ENCODE data around the gene THAP3. TPM values are rescaled to one million over a fixed set of nuclear protein-coding genes. Genes with fewer than 3 reads are reported as not detected.

Gene THAP3
- total RNA-seq (2014; rRNA removed; shearing (Covaris generic)), result 35.5 and 36.5 TPM in 2 replicates

GRCh38 chr1:6624710-6625583 is at the start of gene THAP3:
Gene THAP3, plus strand, starts transcription at chr1:6624868. Its CDS starts 351 bp downstream, at chr1:6625219.
- H3K9me3 ChIP-seq (replicated peaks), result no peaks in the 10 kb centered on the region
- no peaks in the 10 kb centered on the region for H3K27me3 ChIP-seq
- peak; percentile 93 to 95 for DNase-seq
- H3K27ac ChIP-seq, result peak within 1 kb of the TSS; percentile 65
- peaks cover 57% of the 10 kb centered on the region for H3K36me3 ChIP-seq
- H3K4me3 ChIP-seq, result peak within 1 kb of the TSS; percentile 76
- H3K4me1 ChIP-seq, result peaks cover 28% of the 10 kb centered on the region

- peaks cover 22% of the 10 kb centered on the region for H3K4me1 ChIP-seq
- H3K27me3 ChIP-seq, result no peaks in the 10 kb centered on the region
- H3K36me3 ChIP-seq, result no peaks in the 10 kb centered on the region
- no peak overlapping the region for H3K4me3 ChIP-seq
- no peak overlapping the region for H3K27ac ChIP-seq
- DNase-seq, result no peak
- H3K9me3 ChIP-seq (replicated peaks), result no peaks in the 10 kb centered on the region
Measured at GRCh38 chr1:6577831-6578525, 46.7 kb upstream of the THAP3 start.

- Histone ChIP-seq H3K27ac (no peak overlapping the region), H3K4me3 (peak overlapping the region; percentile 70)
Measured at GRCh38 chr1:6578624-6579373, 45.9 kb upstream of the THAP3 start.

GRCh38 chr1:6579374-6580118 is 45.1 kb upstream of the THAP3 start, which contains the start of gene ZBTB48:
Gene ZBTB48, plus strand, starts transcription at chr1:6579994. Its CDS starts 616 bp downstream, at chr1:6580610.
- peak within 1 kb of the TSS; percentile 70 for H3K4me3 ChIP-seq
- H3K36me3 ChIP-seq, result no peaks in the 10 kb centered on the region
- H3K9me3 ChIP-seq (replicated peaks), result no peaks in the 10 kb centered on the region
- peak; percentile 99 for DNase-seq
- no peak within 1 kb of the TSS; the same call in 1 of the 2 replicates for H3K27ac ChIP-seq
- H3K27me3 ChIP-seq, result no peaks in the 10 kb centered on the region
- peaks cover 14% of the 10 kb centered on the region for H3K4me1 ChIP-seq

More at GRCh38 chr1:6578624-6579373, 45.9 kb upstream of the THAP3 start:
- no peaks in the 10 kb centered on the region for H3K27me3 ChIP-seq
- no peaks in the 10 kb centered on the region for H3K36me3 ChIP-seq
- no peak for DNase-seq
- H3K9me3 ChIP-seq (replicated peaks), result no peaks in the 10 kb centered on the region
- H3K4me1 ChIP-seq, result peaks cover 21% of the 10 kb centered on the region

- no peak for DNase-seq
- Histone ChIP-seq H3K4me1 (peaks cover 13% of the 10 kb centered on the region; the same call in 1 of the 2 replicates), H3K36me3 (no peaks in the 10 kb centered on the region), H3K27ac (no peak overlapping the region; the same call in 1 of the 2 replicates), H3K9me3 (replicated peaks) (no peaks in the 10 kb centered on the region), H3K4me3 (peak overlapping the region; percentile 70), H3K27me3 (no peaks in the 10 kb centered on the region)
Measured at GRCh38 chr1:6580119-6580592, 44.5 kb upstream of the THAP3 start.

GRCh38 chr1:6580593-6581409 is 43.9 kb upstream of the THAP3 start:
- Histone ChIP-seq H3K27ac (no peak overlapping the region), H3K9me3 (replicated peaks) (no peaks in the 10 kb centered on the region), H3K27me3 (no peaks in the 10 kb centered on the region), H3K36me3 (no peaks in the 10 kb centered on the region), H3K4me3 (peak overlapping the region; percentile 70), H3K4me1 (peaks cover 13% of the 10 kb centered on the region; the same call in 1 of the 2 replicates)
- peak; percentile 42 to 47 for DNase-seq

GRCh38 chr1:6581561-6582305 is 42.9 kb upstream of the THAP3 start:
- H3K4me1 ChIP-seq, result peaks cover 13% of the 10 kb centered on the region; the same call in 1 of the 2 replicates
- no peak overlapping the region for H3K4me3 ChIP-seq
- no peak for DNase-seq
- no peaks in the 10 kb centered on the region for H3K36me3 ChIP-seq
- no peak overlapping the region for H3K27ac ChIP-seq
- H3K9me3 ChIP-seq (replicated peaks), result no peaks in the 10 kb centered on the region
- H3K27me3 ChIP-seq, result no peaks in the 10 kb centered on the region

GRCh38 chr1:6582370-6582769 is 42.3 kb upstream of the THAP3 start:
- DNase-seq, result no peak
- H3K9me3 ChIP-seq (replicated peaks), result no peaks in the 10 kb centered on the region
- H3K27me3 ChIP-seq, result no peaks in the 10 kb centered on the region
- peaks cover 13% of the 10 kb centered on the region; the same call in 1 of the 2 replicates for H3K4me1 ChIP-seq
- no peak overlapping the region for H3K4me3 ChIP-seq
- H3K27ac ChIP-seq, result no peak overlapping the region
- no peaks in the 10 kb centered on the region for H3K36me3 ChIP-seq

- H3K4me1 ChIP-seq, result peaks cover 9% of the 10 kb centered on the region; the same call in 1 of the 2 replicates
- H3K27me3 ChIP-seq, result no peaks in the 10 kb centered on the region
- no peak for DNase-seq
- peaks cover 9% of the 10 kb centered on the region; the same call in 1 of the 2 replicates for H3K36me3 ChIP-seq
- no peaks in the 10 kb centered on the region for H3K9me3 ChIP-seq (replicated peaks)
- H3K27ac ChIP-seq, result no peak overlapping the region
- H3K4me3 ChIP-seq, result no peak overlapping the region
Measured at GRCh38 chr1:6584126-6585080, 40.3 kb upstream of the THAP3 start.

- Histone ChIP-seq H3K9me3 (replicated peaks) (no peaks in the 10 kb centered on the region), H3K4me3 (no peak overlapping the region), H3K27me3 (no peaks in the 10 kb centered on the region), H3K36me3 (peaks cover 16% of the 10 kb centered on the region), H3K27ac (no peak overlapping the region), H3K4me1 (peaks cover 8% of the 10 kb centered on the region; the same call in 1 of the 2 replicates)
- DNase-seq, result no peak
Measured at GRCh38 chr1:6585081-6585722, 39.5 kb upstream of the THAP3 start.

GRCh38 chr1:6585841-6586240 is 38.8 kb upstream of the THAP3 start:
- Histone ChIP-seq H3K4me3 (no peak overlapping the region), H3K4me1 (peaks cover 4% of the 10 kb centered on the region; the same call in 1 of the 2 replicates), H3K27me3 (no peaks in the 10 kb centered on the region), H3K36me3 (peaks cover 22% of the 10 kb centered on the region), H3K27ac (no peak overlapping the region), H3K9me3 (replicated peaks) (no peaks in the 10 kb centered on the region)
- DNase-seq, result no peak
